GM10266 (cell line): Measurements from ENCODE around the gene NNMT.

Experiments used
- DNase-seq: peaks from one replicate; pipeline ENCODE4 v3.0.0; 2012; ENCODE audit errors: extremely low spot score
- CTCF ChIP-seq: IDR thresholded peaks from 2 replicates; pipeline ENCODE4 v1.5.1; 2012; ENCODE audit warnings: mild to moderate bottlenecking, low read depth; ENCODE audit not compliant: control insufficient read depth, insufficient read depth; ENCODE audit errors: missing control alignments

The NNMT gene

GRCh38 chr11:114362326-114362725 lies 66.1 kb downstream of the NNMT start:
- DNase-seq, result no peak
- no peak for TF ChIP-seq CTCF

DNA sequence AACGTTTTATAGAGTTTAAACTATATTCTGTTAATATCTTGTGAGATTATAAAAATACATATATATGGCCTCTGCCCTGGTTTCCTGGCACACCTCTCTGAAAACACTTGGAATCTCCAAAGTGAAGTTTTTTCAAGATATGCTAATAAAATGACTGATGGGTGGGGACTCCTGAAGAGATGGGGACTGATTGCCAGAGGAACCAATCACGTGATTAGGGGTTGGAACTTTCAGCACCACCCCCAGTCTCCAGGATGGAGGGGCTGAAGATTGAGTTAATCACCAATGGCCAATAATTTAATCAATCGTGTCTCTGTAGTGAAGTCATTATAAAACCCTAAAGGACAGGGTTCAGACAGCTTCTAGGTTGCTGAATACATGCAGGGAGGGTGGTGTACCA lies 66.8 kb downstream of the NNMT start:
- no peak for TF ChIP-seq CTCF
- no peak for DNase-seq
